ENCODE measurements around the gene RPL22L1. TPM values are rescaled to one million over a fixed set of nuclear protein-coding genes. Genes with fewer than 3 reads are reported as not detected.

RPL22L1 gene
- total and polyA plus RNA-seq, 2 experiments from 2014 or later, result 63.1 to 168 TPM

DNA sequence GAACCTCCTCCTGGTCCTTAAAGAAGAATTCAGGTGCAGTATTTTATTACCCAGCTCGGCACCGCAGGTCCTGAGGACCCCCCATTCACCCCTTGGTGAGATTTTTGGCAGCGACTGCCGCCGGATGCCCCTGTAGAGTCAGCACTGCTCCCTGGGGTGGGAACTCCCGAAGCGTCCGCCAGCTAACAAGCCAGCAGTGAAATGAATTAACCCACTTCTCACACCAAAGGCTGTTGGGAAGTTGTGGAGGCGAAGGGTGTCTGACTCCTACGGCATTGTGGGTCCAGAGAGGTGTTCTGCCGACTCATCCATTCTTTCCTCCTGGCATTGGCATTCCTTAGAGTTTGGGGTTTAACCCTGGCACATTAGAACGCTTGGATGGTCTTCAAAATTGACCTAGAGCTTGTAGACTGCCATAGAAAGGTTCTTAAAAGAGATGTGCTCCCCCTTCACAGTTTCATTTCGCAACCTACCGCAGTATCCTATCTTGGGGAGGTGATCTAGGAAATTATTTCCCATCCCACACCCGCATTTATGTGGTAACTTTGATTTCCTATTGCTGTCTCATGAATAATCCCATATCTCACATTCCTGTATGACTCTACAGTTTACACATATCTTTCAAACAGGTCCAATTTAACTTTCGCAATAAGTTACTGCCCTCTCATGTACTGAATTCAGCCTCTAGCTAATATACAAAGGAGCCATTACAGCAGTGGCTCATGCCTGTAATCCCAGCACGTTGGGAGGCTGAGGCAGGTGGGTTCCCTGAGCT, 39.3 kb upstream of the RPL22L1 start:
- TF ChIP-seq EZH2phosphoT487 (IDR thresholded peaks at IDR 0.05; ENCODE audit: low read depth, severe bottlenecking, unreplicated experiment) (no peak), EZH2 (IDR thresholded peaks at IDR 0.05; ENCODE audit: borderline replicate concordance) (no peak)
- TF ChIP-seq, protein P1, sequence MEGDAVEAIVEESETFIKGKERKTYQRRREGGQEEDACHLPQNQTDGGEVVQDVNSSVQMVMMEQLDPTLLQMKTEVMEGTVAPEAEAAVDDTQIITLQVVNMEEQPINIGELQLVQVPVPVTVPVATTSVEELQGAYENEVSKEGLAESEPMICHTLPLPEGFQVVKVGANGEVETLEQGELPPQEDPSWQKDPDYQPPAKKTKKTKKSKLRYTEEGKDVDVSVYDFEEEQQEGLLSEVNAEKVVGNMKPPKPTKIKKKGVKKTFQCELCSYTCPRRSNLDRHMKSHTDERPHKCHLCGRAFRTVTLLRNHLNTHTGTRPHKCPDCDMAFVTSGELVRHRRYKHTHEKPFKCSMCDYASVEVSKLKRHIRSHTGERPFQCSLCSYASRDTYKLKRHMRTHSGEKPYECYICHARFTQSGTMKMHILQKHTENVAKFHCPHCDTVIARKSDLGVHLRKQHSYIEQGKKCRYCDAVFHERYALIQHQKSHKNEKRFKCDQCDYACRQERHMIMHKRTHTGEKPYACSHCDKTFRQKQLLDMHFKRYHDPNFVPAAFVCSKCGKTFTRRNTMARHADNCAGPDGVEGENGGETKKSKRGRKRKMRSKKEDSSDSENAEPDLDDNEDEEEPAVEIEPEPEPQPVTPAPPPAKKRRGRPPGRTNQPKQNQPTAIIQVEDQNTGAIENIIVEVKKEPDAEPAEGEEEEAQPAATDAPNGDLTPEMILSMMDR (IDR thresholded peaks at IDR 0.05; ENCODE audit: poor library complexity), result no peak
- Histone ChIP-seq H4K20me1 (ENCODE audit: insufficient read depth, poor library complexity, severe bottlenecking) (no peaks in the 10 kb centered on the region), H3K36me3 (replicated peaks; ENCODE audit: insufficient read depth, low read depth) (no peaks in the 10 kb centered on the region), H3K27ac (peak overlapping the region; percentile 24), H2AFZ (no peak overlapping the region), H3K4me3 (no peak overlapping the region), H3K4me2 (peak overlapping the region; percentile 89), H3K9me2 (replicated peaks; ENCODE audit: insufficient read depth) (no peaks in the 10 kb centered on the region), H3K4me1 (ENCODE audit: insufficient read depth) (no peaks in the 10 kb centered on the region), H3K79me2 (peaks cover 3% of the 10 kb centered on the region), H3K27me3 (no peaks in the 10 kb centered on the region), H3K9me3 (ENCODE audit: low read depth) (peaks cover 5% of the 10 kb centered on the region)
- DNase-seq (ENCODE audit: low spot score), result peak; percentile 8
- 95% methylated on average over 17 of the region's 17 CpGs for WGBS (ENCODE audit: low lambda C conversion rate, missing lambda C conversion rate)

DNA sequence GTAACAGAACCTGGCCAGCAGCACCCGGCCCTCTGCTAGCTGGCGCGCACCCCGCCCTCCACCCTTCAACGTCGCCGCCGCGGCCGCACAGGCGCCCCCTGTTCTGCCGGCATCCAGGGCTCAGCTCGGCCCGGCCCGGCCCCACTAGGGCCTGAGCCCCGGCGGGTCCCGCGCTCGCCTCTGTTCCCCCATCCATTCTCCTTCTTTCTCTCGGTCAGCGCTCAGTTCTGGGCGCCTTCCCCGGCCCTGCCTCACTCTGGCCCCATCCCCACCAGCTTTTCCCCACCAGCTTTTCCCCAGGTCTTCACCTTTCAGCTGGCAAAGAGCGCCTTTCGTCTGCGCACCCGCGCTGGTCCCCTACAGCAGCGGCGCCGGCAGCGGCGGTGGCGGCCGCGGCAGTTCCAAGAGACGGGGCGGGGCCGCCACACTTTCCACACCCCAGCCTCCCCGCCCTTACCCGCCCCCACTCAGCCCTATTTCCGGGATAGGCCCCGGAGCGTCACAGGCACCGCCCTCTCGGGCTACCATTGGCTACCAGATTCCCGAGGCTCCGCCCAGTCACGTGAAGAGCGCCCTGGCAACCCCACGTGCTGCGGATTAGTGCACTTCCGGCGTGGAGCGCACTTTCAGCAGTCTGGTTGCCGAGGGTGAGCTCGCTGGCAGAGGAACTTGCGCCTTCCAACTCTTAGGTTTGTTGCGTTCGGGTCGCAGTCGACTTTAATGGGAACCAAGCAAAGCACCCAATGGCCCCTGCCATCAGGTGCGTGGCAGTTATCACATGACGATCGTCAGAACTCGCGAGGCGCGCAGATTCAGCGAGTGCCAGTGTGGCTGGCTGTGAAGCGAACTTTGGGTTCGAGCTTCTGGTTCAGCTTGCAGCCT, 38.5 kb upstream of the RPL22L1 start, which contains the start of gene EIF5A2:
EIF5A2 (minus strand) TSS at position 403 of the 882 bp plus-strand sequence. CDS start 831 bp downstream, outside the sequence.
- H2AFZ ChIP-seq, result peak within 1 kb of the TSS; percentile 90
- no peaks in the 10 kb centered on the region for H4K20me1 ChIP-seq (ENCODE audit: insufficient read depth, poor library complexity, severe bottlenecking)
- H3K4me1 ChIP-seq (ENCODE audit: insufficient read depth), result no peaks in the 10 kb centered on the region
- TF ChIP-seq EZH2phosphoT487 (IDR thresholded peaks at IDR 0.05; ENCODE audit: low read depth, severe bottlenecking, unreplicated experiment) (no peak), EZH2 (IDR thresholded peaks at IDR 0.05; ENCODE audit: borderline replicate concordance) (no peak)
- TF ChIP-seq, protein P1 (IDR thresholded peaks at IDR 0.05; ENCODE audit: poor library complexity), result no peak
- DNase-seq (ENCODE audit: low spot score), result peak; percentile 97
- H3K27ac ChIP-seq, result peak within 1 kb of the TSS; percentile 56
- H3K27me3 ChIP-seq, result no peaks in the 10 kb centered on the region
- H3K9me3 ChIP-seq (ENCODE audit: low read depth), result peaks cover 5% of the 10 kb centered on the region
- peak within 1 kb of the TSS; percentile 75 for H3K4me3 ChIP-seq
- H3K79me2 ChIP-seq, result peaks cover 3% of the 10 kb centered on the region
- H3K9me2 ChIP-seq (replicated peaks; ENCODE audit: insufficient read depth), result no peaks in the 10 kb centered on the region
- H3K36me3 ChIP-seq (replicated peaks; ENCODE audit: insufficient read depth, low read depth), result no peaks in the 10 kb centered on the region
- WGBS (ENCODE audit: low lambda C conversion rate, missing lambda C conversion rate), result 37% methylated on average over 38 of the region's 73 CpGs
- peak within 1 kb of the TSS; percentile 89 for H3K4me2 ChIP-seq

GRCh38 chr3:170907637-170908234, 37.7 kb upstream of the RPL22L1 start:
- peak overlapping the region; percentile 89 for H3K4me2 ChIP-seq
- H2AFZ ChIP-seq, result peak overlapping the region; percentile 90
- H4K20me1 ChIP-seq (ENCODE audit: insufficient read depth, poor library complexity, severe bottlenecking), result no peaks in the 10 kb centered on the region
- peak; percentile 11 for DNase-seq (ENCODE audit: low spot score)
- H3K9me3 ChIP-seq (ENCODE audit: low read depth), result peaks cover 5% of the 10 kb centered on the region
- no peaks in the 10 kb centered on the region for H3K36me3 ChIP-seq (replicated peaks; ENCODE audit: insufficient read depth, low read depth)
- H3K27me3 ChIP-seq, result no peaks in the 10 kb centered on the region
- no peaks in the 10 kb centered on the region for H3K4me1 ChIP-seq (ENCODE audit: insufficient read depth)
- peaks cover 3% of the 10 kb centered on the region for H3K79me2 ChIP-seq
- H3K27ac ChIP-seq, result peak overlapping the region; percentile 56
- 10% methylated on average over 29 of the region's 33 CpGs for WGBS (ENCODE audit: low lambda C conversion rate, missing lambda C conversion rate)
- TF ChIP-seq EZH2 (IDR thresholded peaks at IDR 0.05; ENCODE audit: borderline replicate concordance), result no peak
- TF ChIP-seq, protein P1 (IDR thresholded peaks at IDR 0.05; ENCODE audit: poor library complexity), result no peak
- no peak for TF ChIP-seq EZH2phosphoT487 (IDR thresholded peaks at IDR 0.05; ENCODE audit: low read depth, severe bottlenecking, unreplicated experiment)
- H3K4me3 ChIP-seq, result peak overlapping the region; percentile 75
- no peaks in the 10 kb centered on the region for H3K9me2 ChIP-seq (replicated peaks; ENCODE audit: insufficient read depth)
